ENCODE data around the gene SPHK1.

SPHK1 gene

DNA sequence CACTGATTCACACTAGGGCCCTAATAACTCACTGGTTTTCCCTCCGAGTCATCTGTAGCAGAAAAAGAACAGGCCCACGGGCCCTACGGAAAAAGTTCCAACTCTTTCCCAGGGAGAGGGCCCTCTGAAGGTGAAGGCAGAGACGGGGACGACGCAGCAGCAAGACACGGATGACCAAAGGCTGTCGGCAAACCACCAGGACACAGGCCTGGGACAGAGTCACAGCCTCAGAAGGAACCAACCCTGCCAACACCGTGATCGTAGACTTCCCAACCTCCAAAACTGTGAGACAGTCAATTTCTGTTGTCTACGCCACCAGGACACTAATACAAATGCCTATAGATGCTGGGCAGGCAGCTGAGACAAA lies 5.2 kb upstream of the SPHK1 start:
- no peak overlapping the region for H3K4me3 ChIP-seq (ENCODE audit: low read depth in 1 of 2, low read length in 2 of 2)
- H3K27ac ChIP-seq (ENCODE audit: low read length): no peak overlapping the region

DNA sequence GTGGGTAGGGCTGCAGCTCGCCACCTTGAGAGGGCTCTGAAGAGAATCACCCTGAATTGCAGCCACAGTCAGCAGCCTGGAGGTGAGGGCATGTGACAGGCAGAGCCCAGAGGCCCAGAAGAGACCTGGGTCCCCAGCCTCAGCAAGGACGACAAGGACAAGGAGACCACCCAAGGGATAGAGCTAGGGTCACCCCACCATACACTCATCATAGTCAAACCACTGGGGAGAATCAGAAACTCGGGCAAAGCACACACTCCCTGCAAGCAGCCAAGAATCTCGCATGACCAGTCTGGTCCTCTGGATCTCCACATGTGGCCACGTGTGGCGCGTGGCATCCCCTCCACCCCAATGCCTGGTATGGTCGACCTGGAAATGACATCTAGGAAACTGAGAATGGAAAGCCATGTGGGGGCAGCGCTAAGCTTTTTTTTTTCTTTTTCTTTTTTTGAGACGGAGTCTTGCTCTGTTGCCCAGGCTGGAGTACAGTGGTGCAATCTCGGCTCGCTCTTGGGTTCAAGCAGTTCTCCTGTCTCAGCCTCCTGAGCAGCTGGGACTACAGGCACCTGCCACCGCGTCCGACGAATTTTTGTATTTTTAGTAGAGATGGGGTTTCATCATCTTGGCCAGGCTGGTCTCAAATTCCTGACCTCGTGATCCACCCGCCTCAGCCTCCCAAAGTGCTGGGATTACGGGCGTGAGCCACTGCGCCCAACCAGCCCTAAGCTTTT lies 4.6 kb upstream of the SPHK1 start:
- Histone ChIP-seq H3K36me3 (ENCODE audit: control insufficient read depth in 1 of 2, insufficient read depth in 2 of 2, low read length in 2 of 2) (no peaks in the 10 kb centered on the region), H3K4me3 (ENCODE audit: low read depth in 1 of 2, low read length in 2 of 2) (no peak overlapping the region), H3K27me3 (ENCODE audit: low read depth, low read length) (peaks cover 5% of the 10 kb centered on the region), H3K27ac (ENCODE audit: low read length) (no peak overlapping the region), H3K4me1 (ENCODE audit: control insufficient read depth in 1 of 2, insufficient read depth in 2 of 2, low read length in 2 of 2) (peaks cover 0 to 21% of the 10 kb centered on the region in 2 donors), H3K9me3 (ENCODE audit: control insufficient read depth in 1 of 2, low read length in 2 of 2) (no peaks in the 10 kb centered on the region)

More for the DNA sequence above, 5.2 kb upstream of the SPHK1 start:
- H3K4me1 ChIP-seq (ENCODE audit: control insufficient read depth in 1 of 2, insufficient read depth in 2 of 2, low read length in 2 of 2): peaks cover 0 to 21% of the 10 kb centered on the region in 2 donors
- H3K27me3 ChIP-seq (ENCODE audit: low read depth, low read length): peaks cover 5% of the 10 kb centered on the region
- H3K36me3 ChIP-seq (ENCODE audit: control insufficient read depth in 1 of 2, insufficient read depth in 2 of 2, low read length in 2 of 2): no peaks in the 10 kb centered on the region
- no peaks in the 10 kb centered on the region for H3K9me3 ChIP-seq (ENCODE audit: control insufficient read depth in 1 of 2, low read length in 2 of 2)

DNA sequence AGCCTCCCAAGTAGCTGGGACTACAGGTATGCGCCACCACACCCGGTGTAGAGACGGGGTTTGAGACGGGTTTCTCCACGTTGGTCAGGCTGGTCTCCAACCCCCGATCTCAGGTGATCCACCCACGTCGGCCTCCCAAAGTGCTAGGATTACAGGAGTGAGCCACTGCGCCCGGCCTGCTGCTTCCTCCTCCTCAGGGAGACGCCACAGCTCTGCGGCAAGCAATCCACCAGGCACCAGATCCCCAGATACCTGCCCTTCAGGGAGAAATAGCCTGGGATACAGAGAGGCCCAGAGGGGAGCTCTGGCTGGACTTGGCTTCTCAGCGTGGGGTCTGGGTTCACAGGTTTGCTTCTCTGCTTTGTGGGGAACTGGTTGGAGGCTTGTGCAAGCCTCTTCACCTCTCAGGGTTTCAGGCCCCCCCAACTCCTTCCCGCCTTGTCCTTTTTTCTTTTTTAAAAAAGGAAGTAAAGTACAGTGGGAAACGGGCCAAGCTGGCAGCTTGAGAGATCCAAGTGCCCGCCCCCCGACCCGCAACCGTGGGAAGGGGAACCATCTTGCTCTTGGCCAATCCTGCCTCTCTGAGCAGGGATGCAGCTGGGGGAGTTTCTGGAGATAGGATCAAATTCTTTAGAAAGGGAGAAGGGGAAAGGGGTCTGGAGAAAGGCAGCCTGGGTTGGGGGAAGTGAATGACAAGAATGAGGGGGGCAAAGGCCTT lies 2.6 kb upstream of the SPHK1 start:
- Histone ChIP-seq H3K27me3 (ENCODE audit: low read depth, low read length) (peaks cover 5% of the 10 kb centered on the region), H3K27ac (ENCODE audit: low read length) (no peak overlapping the region), H3K4me3 (ENCODE audit: low read depth in 1 of 2, low read length in 2 of 2) (no peak overlapping the region), H3K36me3 (ENCODE audit: control insufficient read depth in 1 of 2, insufficient read depth in 2 of 2, low read length in 2 of 2) (peaks cover 0 to 5% of the 10 kb centered on the region in 2 donors), H3K4me1 (ENCODE audit: control insufficient read depth in 1 of 2, insufficient read depth in 2 of 2, low read length in 2 of 2) (peaks cover 0 to 34% of the 10 kb centered on the region in 2 donors), H3K9me3 (ENCODE audit: control insufficient read depth in 1 of 2, low read length in 2 of 2) (no peaks in the 10 kb centered on the region)

DNA sequence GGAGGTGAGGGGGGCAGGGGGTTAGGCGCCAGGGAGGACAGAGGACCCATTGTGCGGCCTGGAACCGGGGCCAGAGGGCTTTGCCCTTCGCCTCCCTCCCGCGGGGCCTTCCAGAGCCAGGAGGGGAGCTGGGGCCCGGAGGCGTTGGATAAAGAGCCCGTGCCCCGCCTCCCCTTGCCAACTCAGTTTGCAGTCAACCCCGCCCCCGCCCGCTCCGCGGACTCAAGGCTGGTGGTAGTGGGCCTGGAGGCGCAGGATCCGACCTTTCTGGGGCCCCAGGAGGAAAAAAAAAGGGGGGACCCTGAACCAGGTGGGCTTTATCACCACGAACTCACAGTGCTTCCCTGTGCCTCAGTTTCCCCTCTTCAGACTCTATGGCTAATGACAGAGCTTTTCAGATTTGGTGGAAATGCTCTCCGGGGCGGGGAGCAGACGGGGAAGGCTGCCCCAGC lies 2.0 kb upstream of the SPHK1 start:
- Histone ChIP-seq H3K27ac (ENCODE audit: low read length) (no peak overlapping the region), H3K27me3 (ENCODE audit: low read depth, low read length) (peaks cover 5% of the 10 kb centered on the region), H3K4me1 (ENCODE audit: control insufficient read depth in 1 of 2, insufficient read depth in 2 of 2, low read length in 2 of 2) (peaks cover 0 to 34% of the 10 kb centered on the region in 2 donors), H3K36me3 (ENCODE audit: control insufficient read depth in 1 of 2, insufficient read depth in 2 of 2, low read length in 2 of 2) (peaks cover 0 to 5% of the 10 kb centered on the region in 2 donors), H3K4me3 (ENCODE audit: low read depth in 1 of 2, low read length in 2 of 2) (peak overlapping the region; percentile 59 to 73), H3K9me3 (ENCODE audit: control insufficient read depth in 1 of 2, low read length in 2 of 2) (no peaks in the 10 kb centered on the region)

DNA sequence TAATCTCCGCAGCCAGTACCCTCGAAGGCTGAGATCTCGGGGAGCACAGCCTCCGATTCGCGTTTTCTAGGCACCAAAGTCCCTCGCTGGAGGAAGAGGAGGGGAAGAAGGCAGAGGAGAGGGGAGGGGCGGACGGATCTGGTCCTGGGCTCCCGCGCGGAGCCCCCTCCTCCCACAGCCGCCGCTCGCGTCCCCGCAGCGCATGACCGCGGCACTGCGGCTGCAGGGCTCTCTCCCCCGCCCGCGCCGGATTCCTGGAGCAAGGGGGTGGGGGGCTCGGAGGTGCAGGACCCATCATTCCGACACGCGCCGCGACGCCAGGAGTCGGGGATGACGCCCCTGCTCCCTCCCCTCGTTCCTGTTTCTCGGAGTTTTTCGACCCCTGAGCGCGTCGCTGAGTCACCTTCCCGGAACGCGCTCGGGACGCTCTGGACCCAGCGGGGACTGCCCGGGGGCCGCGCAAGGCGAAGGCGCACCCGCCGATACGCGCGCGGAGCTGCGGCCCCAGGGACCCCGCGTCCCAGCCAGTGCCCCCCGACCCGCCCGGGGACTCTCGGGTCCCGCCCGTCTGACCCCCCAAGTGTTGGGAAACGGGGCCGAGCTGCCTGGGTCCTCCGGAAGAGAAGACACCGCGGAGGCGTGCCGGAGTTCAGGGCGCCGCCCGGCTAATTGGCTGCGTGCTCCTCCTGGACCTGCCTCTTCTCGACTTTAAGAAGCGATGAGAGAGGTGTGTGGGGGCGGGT lies 1.4 kb upstream of the SPHK1 start:
- Histone ChIP-seq H3K4me3 (ENCODE audit: low read depth in 1 of 2, low read length in 2 of 2) (peak overlapping the region; percentile 59 to 73), H3K27me3 (ENCODE audit: low read depth, low read length) (peaks cover 5% of the 10 kb centered on the region), H3K9me3 (ENCODE audit: control insufficient read depth in 1 of 2, low read length in 2 of 2) (no peaks in the 10 kb centered on the region), H3K36me3 (ENCODE audit: control insufficient read depth in 1 of 2, insufficient read depth in 2 of 2, low read length in 2 of 2) (peaks cover 0 to 5% of the 10 kb centered on the region in 2 donors), H3K4me1 (ENCODE audit: control insufficient read depth in 1 of 2, insufficient read depth in 2 of 2, low read length in 2 of 2) (peaks cover 0 to 34% of the 10 kb centered on the region in 2 donors), H3K27ac (ENCODE audit: low read length) (peak overlapping the region; percentile 21)

DNA sequence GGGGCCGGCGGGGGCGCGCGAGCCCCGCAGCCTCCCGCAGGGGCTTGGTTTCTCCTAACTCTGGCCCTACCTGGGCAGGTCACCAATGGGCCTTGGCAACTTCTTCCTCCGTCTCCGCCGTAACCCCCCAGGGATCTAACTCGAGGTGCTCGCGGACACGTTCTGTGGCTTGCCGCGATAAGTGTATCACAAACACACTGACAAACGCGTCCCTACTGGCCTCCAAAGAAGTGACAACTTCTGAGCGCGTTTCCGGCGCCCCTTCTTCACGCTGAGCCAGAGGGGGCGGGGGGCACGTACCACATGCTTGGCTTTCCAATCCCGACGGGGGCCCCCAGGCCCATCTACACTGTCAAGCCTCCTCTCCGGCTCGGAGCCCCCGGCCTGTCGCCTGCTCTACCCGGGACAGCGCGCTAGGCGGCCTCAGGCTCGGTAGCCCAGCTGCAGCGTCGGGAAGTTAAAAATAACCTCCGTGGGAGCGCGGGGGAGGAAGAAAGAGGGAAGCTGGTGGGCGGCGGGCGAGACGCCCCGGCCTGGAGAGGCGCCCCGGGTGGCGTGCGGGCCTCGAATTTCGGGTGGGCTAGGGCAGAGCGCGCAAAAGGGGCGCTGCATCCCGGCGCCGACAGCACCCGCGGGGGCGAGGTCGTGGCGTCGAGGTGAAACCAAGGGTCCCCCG lies 725 bp upstream of the SPHK1 start:
- Histone ChIP-seq H3K27me3 (ENCODE audit: low read depth, low read length) (peaks cover 5% of the 10 kb centered on the region), H3K4me1 (ENCODE audit: control insufficient read depth in 1 of 2, insufficient read depth in 2 of 2, low read length in 2 of 2) (peaks cover 0 to 34% of the 10 kb centered on the region in 2 donors), H3K4me3 (ENCODE audit: low read depth in 1 of 2, low read length in 2 of 2) (peak overlapping the region; percentile 59 to 73), H3K27ac (ENCODE audit: low read length) (peak overlapping the region; percentile 21), H3K36me3 (ENCODE audit: control insufficient read depth in 1 of 2, insufficient read depth in 2 of 2, low read length in 2 of 2) (peaks cover 0 to 5% of the 10 kb centered on the region in 2 donors), H3K9me3 (ENCODE audit: control insufficient read depth in 1 of 2, low read length in 2 of 2) (no peaks in the 10 kb centered on the region)

DNA sequence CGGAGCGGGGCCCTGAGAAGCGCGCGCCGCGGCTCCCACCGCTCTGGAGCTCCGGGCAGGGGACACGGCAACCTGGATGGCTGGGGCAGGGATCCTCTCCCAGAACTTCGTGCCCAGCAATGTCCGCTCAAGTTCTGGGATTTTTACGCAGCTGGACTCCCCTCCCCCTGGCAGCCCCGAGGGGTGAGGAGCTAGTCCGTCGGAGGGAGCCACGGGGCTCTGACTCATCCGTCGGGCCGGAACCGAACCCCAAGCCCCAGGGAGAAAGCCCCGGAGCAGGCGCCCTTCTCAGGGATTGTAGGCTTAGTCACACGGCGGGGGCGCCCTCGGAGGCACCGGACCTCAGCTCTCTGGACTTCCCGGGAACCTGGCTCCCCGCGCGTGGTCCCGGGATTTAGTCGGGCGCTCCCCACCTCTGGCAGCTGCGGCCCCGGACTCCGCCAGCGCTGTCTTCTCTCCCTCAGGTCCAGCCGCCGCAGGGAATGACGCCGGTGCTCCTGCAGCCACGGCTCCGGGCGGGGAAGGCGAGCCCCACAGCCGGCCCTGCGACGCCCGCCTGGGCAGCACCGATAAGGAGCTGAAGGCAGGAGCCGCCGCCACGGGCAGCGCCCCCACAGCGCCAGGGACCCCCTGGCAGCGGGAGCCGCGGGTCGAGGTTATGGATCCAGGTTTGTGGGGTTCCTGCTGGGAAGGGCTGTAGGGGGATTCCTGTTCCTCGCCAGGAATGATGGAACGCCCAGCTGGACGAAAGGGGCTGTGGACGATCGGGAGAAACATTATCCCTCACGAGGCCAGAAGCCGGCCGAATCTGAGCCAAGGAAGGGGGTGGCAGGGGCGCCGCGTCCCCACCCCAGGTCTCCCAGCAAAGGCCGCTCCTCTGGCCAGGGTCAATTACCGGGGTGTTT lies 830 bp downstream of the SPHK1 start:
- peaks cover 0 to 11% of the 10 kb centered on the region in 2 donors for H3K36me3 ChIP-seq (ENCODE audit: control insufficient read depth in 1 of 2, insufficient read depth in 2 of 2, low read length in 2 of 2)
- peak overlapping the region; percentile 48 to 73 for H3K4me3 ChIP-seq (ENCODE audit: low read depth in 1 of 2, low read length in 2 of 2)
- peaks cover 5% of the 10 kb centered on the region for H3K27me3 ChIP-seq (ENCODE audit: low read depth, low read length)
- no peak overlapping the region for H3K27ac ChIP-seq (ENCODE audit: low read length)
- no peaks in the 10 kb centered on the region for H3K9me3 ChIP-seq (ENCODE audit: control insufficient read depth in 1 of 2, low read length in 2 of 2)
- peaks cover 0 to 34% of the 10 kb centered on the region in 2 donors for H3K4me1 ChIP-seq (ENCODE audit: control insufficient read depth in 1 of 2, insufficient read depth in 2 of 2, low read length in 2 of 2)

DNA sequence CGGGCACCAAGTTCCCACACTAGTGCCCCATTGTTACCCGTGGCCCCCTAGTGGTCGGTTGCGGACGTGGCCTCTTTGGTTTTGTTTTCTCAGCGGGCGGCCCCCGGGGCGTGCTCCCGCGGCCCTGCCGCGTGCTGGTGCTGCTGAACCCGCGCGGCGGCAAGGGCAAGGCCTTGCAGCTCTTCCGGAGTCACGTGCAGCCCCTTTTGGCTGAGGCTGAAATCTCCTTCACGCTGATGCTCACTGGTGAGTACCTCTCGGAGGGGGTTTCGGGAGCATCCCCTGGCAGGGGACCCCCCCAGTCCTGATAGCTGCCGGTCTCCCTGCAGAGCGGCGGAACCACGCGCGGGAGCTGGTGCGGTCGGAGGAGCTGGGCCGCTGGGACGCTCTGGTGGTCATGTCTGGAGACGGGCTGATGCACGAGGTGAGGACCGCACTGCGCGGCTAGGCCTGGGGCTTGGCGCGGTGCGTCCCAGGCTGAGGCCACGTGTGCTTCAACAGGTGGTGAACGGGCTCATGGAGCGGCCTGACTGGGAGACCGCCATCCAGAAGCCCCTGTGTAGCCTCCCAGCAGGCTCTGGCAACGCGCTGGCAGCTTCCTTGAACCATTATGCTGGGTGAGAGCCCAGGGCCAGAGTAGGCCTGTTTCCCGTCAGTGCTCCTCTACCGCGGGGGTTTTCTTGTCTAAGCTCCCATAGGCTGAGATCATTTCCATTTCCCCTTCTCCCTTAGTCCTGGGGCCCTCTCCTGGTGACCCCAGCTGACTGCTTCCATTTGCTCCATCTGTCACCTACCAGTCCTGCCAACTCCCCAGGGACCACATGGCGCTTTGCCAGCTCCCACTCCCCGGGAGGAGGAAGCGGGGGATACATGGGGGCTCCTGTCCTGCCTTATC lies 1.7 kb downstream of the SPHK1 start:
- H3K4me1 ChIP-seq (ENCODE audit: control insufficient read depth in 1 of 2, insufficient read depth in 2 of 2, low read length in 2 of 2): peaks cover 0 to 33% of the 10 kb centered on the region in 2 donors
- H3K4me3 ChIP-seq (ENCODE audit: low read depth in 1 of 2, low read length in 2 of 2): peak overlapping the region; percentile 48 to 73
- H3K9me3 ChIP-seq (ENCODE audit: control insufficient read depth in 1 of 2, low read length in 2 of 2): no peaks in the 10 kb centered on the region
- peaks cover 5% of the 10 kb centered on the region for H3K27me3 ChIP-seq (ENCODE audit: low read depth, low read length)
- peaks cover 0 to 20% of the 10 kb centered on the region in 2 donors for H3K36me3 ChIP-seq (ENCODE audit: control insufficient read depth in 1 of 2, insufficient read depth in 2 of 2, low read length in 2 of 2)
- no peak overlapping the region for H3K27ac ChIP-seq (ENCODE audit: low read length)

DNA sequence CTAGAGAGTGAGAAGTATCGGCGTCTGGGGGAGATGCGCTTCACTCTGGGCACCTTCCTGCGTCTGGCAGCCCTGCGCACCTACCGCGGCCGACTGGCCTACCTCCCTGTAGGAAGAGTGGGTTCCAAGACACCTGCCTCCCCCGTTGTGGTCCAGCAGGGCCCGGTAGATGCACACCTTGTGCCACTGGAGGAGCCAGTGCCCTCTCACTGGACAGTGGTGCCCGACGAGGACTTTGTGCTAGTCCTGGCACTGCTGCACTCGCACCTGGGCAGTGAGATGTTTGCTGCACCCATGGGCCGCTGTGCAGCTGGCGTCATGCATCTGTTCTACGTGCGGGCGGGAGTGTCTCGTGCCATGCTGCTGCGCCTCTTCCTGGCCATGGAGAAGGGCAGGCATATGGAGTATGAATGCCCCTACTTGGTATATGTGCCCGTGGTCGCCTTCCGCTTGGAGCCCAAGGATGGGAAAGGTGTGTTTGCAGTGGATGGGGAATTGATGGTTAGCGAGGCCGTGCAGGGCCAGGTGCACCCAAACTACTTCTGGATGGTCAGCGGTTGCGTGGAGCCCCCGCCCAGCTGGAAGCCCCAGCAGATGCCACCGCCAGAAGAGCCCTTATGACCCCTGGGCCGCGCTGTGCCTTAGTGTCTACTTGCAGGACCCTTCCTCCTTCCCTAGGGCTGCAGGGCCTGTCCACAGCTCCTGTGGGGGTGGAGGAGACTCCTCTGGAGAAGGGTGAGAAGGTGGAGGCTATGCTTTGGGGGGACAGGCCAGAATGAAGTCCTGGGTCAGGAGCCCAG lies 2.8 kb downstream of the SPHK1 start:
- peak overlapping the region in 1 of 2 donors; percentile 73 for H3K4me3 ChIP-seq (ENCODE audit: low read depth in 1 of 2, low read length in 2 of 2)
- no peaks in the 10 kb centered on the region for H3K9me3 ChIP-seq (ENCODE audit: control insufficient read depth in 1 of 2, low read length in 2 of 2)
- H3K27me3 ChIP-seq (ENCODE audit: low read depth, low read length): peaks cover 5% of the 10 kb centered on the region
- peaks cover 4 to 28% of the 10 kb centered on the region in 2 donors for H3K36me3 ChIP-seq (ENCODE audit: control insufficient read depth in 1 of 2, insufficient read depth in 2 of 2, low read length in 2 of 2)
- peaks cover 0 to 30% of the 10 kb centered on the region in 2 donors for H3K4me1 ChIP-seq (ENCODE audit: control insufficient read depth in 1 of 2, insufficient read depth in 2 of 2, low read length in 2 of 2)
- no peak overlapping the region for H3K27ac ChIP-seq (ENCODE audit: low read length)
